ENCODE data around the gene STRBP. TPM values are rescaled to one million over a fixed set of nuclear protein-coding genes. Genes with fewer than 3 reads are reported as not detected.

Gene STRBP
- total RNA-seq, 1 experiment from 2014 or later = 137 TPM

DNA sequence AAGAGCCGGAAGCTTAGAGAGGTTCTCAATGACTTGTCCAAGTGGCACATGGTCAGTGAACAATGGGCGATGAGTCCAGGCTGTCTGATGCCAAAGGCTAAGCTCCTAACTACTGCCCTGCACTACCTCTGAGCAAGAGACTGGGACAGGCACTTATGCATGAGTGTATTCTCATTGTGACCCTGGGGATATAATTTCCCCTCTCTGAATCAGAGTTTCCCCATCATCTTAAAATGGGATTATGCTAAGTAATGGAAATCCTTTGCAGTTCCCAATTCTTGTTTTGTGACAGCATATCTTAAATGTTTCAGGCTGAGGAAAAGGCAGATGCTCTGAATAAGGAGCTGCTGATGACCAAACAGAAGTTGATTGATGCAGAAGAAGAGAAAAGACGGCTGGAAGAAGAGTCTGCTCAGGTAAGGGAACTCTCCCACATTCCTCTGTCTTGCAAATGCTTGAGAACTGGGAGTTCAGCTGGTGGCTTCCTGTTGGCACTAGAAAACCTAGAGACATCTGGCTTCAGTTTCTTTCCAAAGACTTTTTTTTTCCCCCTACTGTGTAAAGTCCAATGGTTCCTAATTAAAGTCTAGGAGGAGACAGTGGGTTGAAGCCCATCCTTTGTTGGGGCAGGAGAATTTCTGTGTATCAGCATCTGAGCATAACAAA lies 170.8 kb downstream of the STRBP start:
- Histone ChIP-seq H4K20me1 (ENCODE audit: insufficient read depth, low read depth, low read length) (no peaks in the 10 kb centered on the region), H3K4me3 (ENCODE audit: low read length) (no peak overlapping the region), H2AFZ (ENCODE audit: low read length) (no peak overlapping the region), H3K36me3 (ENCODE audit: insufficient read depth, low read length) (peaks cover 56% of the 10 kb centered on the region), H3K4me2 (ENCODE audit: low read depth, low read length, poor library complexity, severe bottlenecking) (no peak overlapping the region), H3K79me2 (ENCODE audit: low read length) (peaks cover 12% of the 10 kb centered on the region; the same call in 1 of the 2 replicates), H3K9me3 (ENCODE audit: low read length) (peaks cover 2% of the 10 kb centered on the region; the same call in 1 of the 2 replicates), H3K27ac (ENCODE audit: low read length) (peak overlapping the region; percentile 93), H3K27me3 (ENCODE audit: low read length) (no peaks in the 10 kb centered on the region), H3K4me1 (ENCODE audit: low read length) (peaks cover 45% of the 10 kb centered on the region), H3K9me2 (replicated peaks; ENCODE audit: insufficient read depth, low read length) (no peaks in the 10 kb centered on the region), H3K9ac (ENCODE audit: low read length) (no peak overlapping the region)
- no peak for DNase-seq

DNA sequence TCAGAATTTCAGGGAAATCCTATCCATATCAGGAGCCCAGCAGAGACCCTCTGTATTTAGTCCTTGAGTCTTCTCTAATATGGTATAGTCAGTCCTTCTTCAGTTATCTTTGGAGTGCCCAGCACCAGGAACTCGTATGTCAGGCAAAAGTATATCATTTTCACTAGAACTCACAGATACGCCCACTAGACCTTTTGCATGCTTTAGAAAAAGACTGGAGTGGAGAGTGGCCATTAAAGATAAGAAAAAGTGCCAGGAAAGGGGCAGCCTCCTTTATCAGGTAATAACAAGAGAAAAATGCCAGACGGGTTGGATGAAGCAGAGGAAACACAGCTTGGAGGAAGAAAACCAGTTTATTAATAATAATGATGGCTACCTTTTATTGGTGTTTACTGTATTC lies 171.4 kb downstream of the STRBP start:
- peaks cover 2% of the 10 kb centered on the region; the same call in 1 of the 2 replicates for H3K9me3 ChIP-seq (ENCODE audit: low read length)
- no peaks in the 10 kb centered on the region for H4K20me1 ChIP-seq (ENCODE audit: insufficient read depth, low read depth, low read length)
- no peak for DNase-seq
- H3K36me3 ChIP-seq (ENCODE audit: insufficient read depth, low read length) = peaks cover 61% of the 10 kb centered on the region
- H3K27me3 ChIP-seq (ENCODE audit: low read length) = no peaks in the 10 kb centered on the region
- peaks cover 12% of the 10 kb centered on the region; the same call in 1 of the 2 replicates for H3K79me2 ChIP-seq (ENCODE audit: low read length)
- H2AFZ ChIP-seq (ENCODE audit: low read length) = no peak overlapping the region
- H3K27ac ChIP-seq (ENCODE audit: low read length) = peak overlapping the region; percentile 93; the same call in 1 of the 2 replicates
- no peak overlapping the region for H3K9ac ChIP-seq (ENCODE audit: low read length)
- no peak overlapping the region for H3K4me3 ChIP-seq (ENCODE audit: low read length)
- no peak overlapping the region for H3K4me2 ChIP-seq (ENCODE audit: low read depth, low read length, poor library complexity, severe bottlenecking)
- peaks cover 45% of the 10 kb centered on the region for H3K4me1 ChIP-seq (ENCODE audit: low read length)
- H3K9me2 ChIP-seq (replicated peaks; ENCODE audit: insufficient read depth, low read length) = no peaks in the 10 kb centered on the region

DNA sequence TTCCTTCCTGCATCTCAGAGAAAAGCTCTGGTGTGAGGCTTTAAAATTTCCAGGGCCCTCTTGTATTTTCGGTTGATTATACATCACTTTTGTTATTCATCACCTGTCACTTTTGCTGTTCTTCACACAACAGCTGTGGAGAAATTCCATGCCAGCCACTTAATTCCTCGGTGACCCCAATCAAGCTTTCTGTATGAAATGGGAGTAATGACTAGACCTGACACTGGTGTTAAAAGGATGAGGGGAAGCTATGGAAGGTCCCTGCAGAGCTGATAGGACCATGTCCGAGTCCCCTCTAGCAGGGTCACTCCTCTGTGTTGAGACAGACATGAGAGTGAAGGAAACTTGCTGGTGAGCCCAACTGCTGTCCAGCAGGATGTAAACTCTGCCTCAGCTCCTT lies 175.2 kb downstream of the STRBP start:
- Histone ChIP-seq H3K27ac (ENCODE audit: low read length) (peak overlapping the region; percentile 93), H2AFZ (ENCODE audit: low read length) (no peak overlapping the region), H3K4me1 (ENCODE audit: low read length) (peaks cover 69% of the 10 kb centered on the region), H3K9me3 (ENCODE audit: low read length) (peaks cover 2% of the 10 kb centered on the region; the same call in 1 of the 2 replicates), H3K79me2 (ENCODE audit: low read length) (peaks cover 17% of the 10 kb centered on the region; the same call in 1 of the 2 replicates), H3K27me3 (ENCODE audit: low read length) (no peaks in the 10 kb centered on the region), H3K9me2 (replicated peaks; ENCODE audit: insufficient read depth, low read length) (no peaks in the 10 kb centered on the region), H3K36me3 (ENCODE audit: insufficient read depth, low read length) (peaks cover 61% of the 10 kb centered on the region), H4K20me1 (ENCODE audit: insufficient read depth, low read depth, low read length) (no peaks in the 10 kb centered on the region), H3K9ac (ENCODE audit: low read length) (no peak overlapping the region), H3K4me2 (ENCODE audit: low read depth, low read length, poor library complexity, severe bottlenecking) (no peak overlapping the region), H3K4me3 (ENCODE audit: low read length) (no peak overlapping the region)
- DNase-seq = no peak

DNA sequence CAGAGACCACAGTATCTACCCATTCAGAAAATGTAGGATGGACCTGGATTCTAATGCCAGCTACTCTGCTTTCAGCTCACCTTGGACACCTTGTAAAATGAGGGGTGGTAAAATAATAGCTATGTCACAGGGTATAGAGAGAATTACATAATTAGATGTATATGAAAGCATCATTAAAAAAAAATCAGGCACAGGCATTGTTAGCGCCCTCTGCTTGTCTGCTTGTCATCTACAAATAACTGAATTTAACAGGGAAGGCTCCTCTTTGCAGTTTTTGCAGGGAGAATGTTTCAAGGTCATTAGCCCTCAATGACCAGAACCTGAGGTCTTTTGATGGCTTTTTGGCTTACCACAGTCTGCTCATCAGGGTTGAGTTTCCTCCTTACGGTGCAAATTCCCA lies 176.9 kb downstream of the STRBP start:
- Histone ChIP-seq H3K27ac (ENCODE audit: low read length) (peak overlapping the region; percentile 93), H2AFZ (ENCODE audit: low read length) (no peak overlapping the region), H3K9me2 (replicated peaks; ENCODE audit: insufficient read depth, low read length) (no peaks in the 10 kb centered on the region), H3K36me3 (ENCODE audit: insufficient read depth, low read length) (peaks cover 52% of the 10 kb centered on the region), H3K9me3 (ENCODE audit: low read length) (peaks cover 2% of the 10 kb centered on the region; the same call in 1 of the 2 replicates), H3K4me3 (ENCODE audit: low read length) (no peak overlapping the region), H3K27me3 (ENCODE audit: low read length) (no peaks in the 10 kb centered on the region), H3K4me2 (ENCODE audit: low read depth, low read length, poor library complexity, severe bottlenecking) (peak overlapping the region; percentile 56), H3K79me2 (ENCODE audit: low read length) (peaks cover 14% of the 10 kb centered on the region; the same call in 1 of the 2 replicates), H3K4me1 (ENCODE audit: low read length) (peaks cover 83% of the 10 kb centered on the region), H4K20me1 (ENCODE audit: insufficient read depth, low read depth, low read length) (no peaks in the 10 kb centered on the region), H3K9ac (ENCODE audit: low read length) (no peak overlapping the region)
- DNase-seq = peak; percentile 62

DNA sequence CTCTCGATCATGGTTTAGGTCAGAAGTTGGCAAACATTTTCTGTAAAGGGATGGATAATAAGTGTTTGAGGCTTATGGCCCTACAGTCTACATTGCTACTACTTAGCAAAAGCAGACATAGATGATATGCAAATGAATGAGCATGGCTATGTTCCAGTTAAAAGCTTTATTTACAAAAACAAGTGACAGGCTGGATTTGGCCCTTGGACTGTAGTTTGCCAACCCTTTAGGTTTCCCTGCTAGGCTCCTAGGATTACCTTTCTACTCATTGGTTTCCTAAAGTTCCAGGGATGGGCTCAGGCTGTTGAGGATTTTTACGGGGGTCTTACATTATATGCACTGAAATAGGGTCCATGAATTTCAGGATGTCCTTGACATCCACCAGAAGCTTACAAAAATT lies 177.4 kb downstream of the STRBP start:
- Histone ChIP-seq H3K79me2 (ENCODE audit: low read length) (peaks cover 15% of the 10 kb centered on the region; the same call in 1 of the 2 replicates), H3K4me3 (ENCODE audit: low read length) (no peak overlapping the region), H3K9me3 (ENCODE audit: low read length) (peaks cover 2% of the 10 kb centered on the region; the same call in 1 of the 2 replicates), H3K27me3 (ENCODE audit: low read length) (no peaks in the 10 kb centered on the region), H3K27ac (ENCODE audit: low read length) (peak overlapping the region; percentile 93), H2AFZ (ENCODE audit: low read length) (no peak overlapping the region), H3K4me1 (ENCODE audit: low read length) (peaks cover 85% of the 10 kb centered on the region), H3K4me2 (ENCODE audit: low read depth, low read length, poor library complexity, severe bottlenecking) (peak overlapping the region; percentile 56), H3K9ac (ENCODE audit: low read length) (peak overlapping the region; percentile 53), H4K20me1 (ENCODE audit: insufficient read depth, low read depth, low read length) (no peaks in the 10 kb centered on the region), H3K9me2 (replicated peaks; ENCODE audit: insufficient read depth, low read length) (no peaks in the 10 kb centered on the region), H3K36me3 (ENCODE audit: insufficient read depth, low read length) (peaks cover 48% of the 10 kb centered on the region)
- DNase-seq = no peak

DNA sequence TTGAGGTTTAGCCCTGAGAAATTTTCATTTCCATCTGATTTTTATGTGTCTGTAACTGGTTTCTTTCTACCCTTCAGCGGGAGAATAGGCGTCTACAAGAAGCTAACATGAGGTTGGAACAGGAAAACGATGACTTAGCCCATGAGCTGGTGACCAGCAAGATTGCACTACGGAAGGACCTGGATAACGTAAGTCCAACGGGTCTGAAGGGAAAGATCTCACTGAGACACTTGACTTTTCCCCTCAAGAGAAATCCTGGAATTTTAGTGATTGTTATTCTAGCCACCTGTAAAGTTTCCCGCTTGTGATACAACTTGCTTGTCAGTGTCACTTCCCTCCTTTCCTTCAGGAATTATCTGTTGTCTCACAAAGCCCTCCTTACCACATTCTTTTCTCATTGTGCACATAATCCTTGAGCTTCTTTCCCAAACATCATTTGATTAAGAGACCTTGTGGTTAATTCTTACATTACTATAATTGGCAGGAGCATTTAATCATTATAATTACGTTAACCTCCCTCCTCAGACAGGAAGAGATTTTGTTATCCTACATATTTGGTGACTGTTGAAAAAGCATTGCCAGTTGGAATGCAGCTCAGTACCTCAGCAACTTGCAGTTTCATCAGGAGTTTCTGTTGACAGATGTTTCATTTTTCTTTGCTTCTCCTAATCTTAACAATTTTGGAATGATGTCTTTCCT lies 178.0 kb downstream of the STRBP start:
- H3K4me1 ChIP-seq (ENCODE audit: low read length) = peaks cover 85% of the 10 kb centered on the region
- peak overlapping the region; percentile 28; the same call in 1 of the 2 replicates for H3K4me3 ChIP-seq (ENCODE audit: low read length)
- H3K9me3 ChIP-seq (ENCODE audit: low read length) = peaks cover 2% of the 10 kb centered on the region; the same call in 1 of the 2 replicates
- peaks cover 47% of the 10 kb centered on the region for H3K36me3 ChIP-seq (ENCODE audit: insufficient read depth, low read length)
- no peak overlapping the region for H2AFZ ChIP-seq (ENCODE audit: low read length)
- no peak for DNase-seq
- H3K4me2 ChIP-seq (ENCODE audit: low read depth, low read length, poor library complexity, severe bottlenecking) = peak overlapping the region; percentile 56
- no peaks in the 10 kb centered on the region for H3K27me3 ChIP-seq (ENCODE audit: low read length)
- H3K79me2 ChIP-seq (ENCODE audit: low read length) = peaks cover 18% of the 10 kb centered on the region; the same call in 1 of the 2 replicates
- H4K20me1 ChIP-seq (ENCODE audit: insufficient read depth, low read depth, low read length) = no peaks in the 10 kb centered on the region
- peak overlapping the region; percentile 53 for H3K9ac ChIP-seq (ENCODE audit: low read length)
- H3K9me2 ChIP-seq (replicated peaks; ENCODE audit: insufficient read depth, low read length) = no peaks in the 10 kb centered on the region
- H3K27ac ChIP-seq (ENCODE audit: low read length) = peak overlapping the region; percentile 93

DNA sequence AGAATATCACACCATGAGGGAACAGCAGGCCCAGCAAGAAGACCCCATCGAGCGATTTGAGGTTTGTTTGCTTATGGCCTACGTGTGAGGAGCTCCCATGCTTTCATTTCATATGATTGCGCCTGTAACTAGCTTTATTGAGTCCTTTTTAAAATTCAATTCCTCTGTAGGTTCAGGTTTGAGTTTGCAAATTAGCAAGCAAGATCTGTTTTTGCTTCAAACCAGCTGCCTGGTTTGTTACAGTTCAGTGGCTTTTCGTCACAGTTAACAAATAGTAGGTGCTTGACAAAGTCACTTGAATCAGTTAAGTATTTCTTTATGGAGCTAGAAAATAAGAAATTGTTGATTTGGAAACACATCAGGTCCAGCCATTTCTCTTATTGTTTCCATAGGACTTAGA lies 178.6 kb downstream of the STRBP start:
- Histone ChIP-seq H4K20me1 (ENCODE audit: insufficient read depth, low read depth, low read length) (no peaks in the 10 kb centered on the region), H3K27me3 (ENCODE audit: low read length) (no peaks in the 10 kb centered on the region), H3K4me3 (ENCODE audit: low read length) (peak overlapping the region; percentile 28), H3K27ac (ENCODE audit: low read length) (peak overlapping the region; percentile 93), H3K4me1 (ENCODE audit: low read length) (peaks cover 85% of the 10 kb centered on the region), H3K36me3 (ENCODE audit: insufficient read depth, low read length) (peaks cover 45% of the 10 kb centered on the region), H3K9me3 (ENCODE audit: low read length) (peaks cover 2% of the 10 kb centered on the region; the same call in 1 of the 2 replicates), H2AFZ (ENCODE audit: low read length) (no peak overlapping the region), H3K4me2 (ENCODE audit: low read depth, low read length, poor library complexity, severe bottlenecking) (peak overlapping the region; percentile 56), H3K9me2 (replicated peaks; ENCODE audit: insufficient read depth, low read length) (no peaks in the 10 kb centered on the region), H3K9ac (ENCODE audit: low read length) (peak overlapping the region; percentile 53), H3K79me2 (ENCODE audit: low read length) (peaks cover 16% of the 10 kb centered on the region; the same call in 1 of the 2 replicates)
- DNase-seq = peak; percentile 70

DNA sequence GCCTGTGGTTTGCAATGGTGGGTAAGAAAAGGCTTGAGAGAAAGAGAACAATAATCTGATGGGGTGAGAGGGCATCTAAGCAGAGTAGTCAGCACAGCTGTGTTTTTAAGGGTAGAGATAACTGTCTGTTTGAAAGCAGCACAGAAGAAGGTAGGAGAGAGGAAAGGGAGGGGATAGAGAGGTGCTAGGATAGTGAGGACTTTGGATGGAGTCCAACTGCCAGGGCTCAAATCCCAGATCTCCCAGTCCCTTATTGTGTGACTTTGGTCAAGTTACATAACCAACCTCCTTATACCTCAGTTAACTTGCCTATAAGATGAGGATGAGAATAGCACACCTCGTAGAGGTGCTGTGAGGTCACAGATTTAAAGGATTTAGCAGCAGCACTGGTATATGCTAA lies 179.3 kb downstream of the STRBP start:
- Histone ChIP-seq H3K27me3 (ENCODE audit: low read length) (no peaks in the 10 kb centered on the region), H3K9me3 (ENCODE audit: low read length) (peaks cover under 1% of the 10 kb centered on the region; the same call in 1 of the 2 replicates), H3K79me2 (ENCODE audit: low read length) (peaks cover 13% of the 10 kb centered on the region; the same call in 1 of the 2 replicates), H3K4me1 (ENCODE audit: low read length) (peaks cover 89% of the 10 kb centered on the region), H2AFZ (ENCODE audit: low read length) (no peak overlapping the region), H4K20me1 (ENCODE audit: insufficient read depth, low read depth, low read length) (no peaks in the 10 kb centered on the region), H3K9ac (ENCODE audit: low read length) (peak overlapping the region; percentile 53), H3K4me3 (ENCODE audit: low read length) (peak overlapping the region; percentile 28; the same call in 1 of the 2 replicates), H3K36me3 (ENCODE audit: insufficient read depth, low read length) (peaks cover 39% of the 10 kb centered on the region), H3K27ac (ENCODE audit: low read length) (peak overlapping the region; percentile 93), H3K4me2 (ENCODE audit: low read depth, low read length, poor library complexity, severe bottlenecking) (peak overlapping the region; percentile 56), H3K9me2 (replicated peaks; ENCODE audit: insufficient read depth, low read length) (no peaks in the 10 kb centered on the region)
- DNase-seq = no peak

Data from Karpas-422 (cell line).